ENCODE measurements around the gene FLOT2.
"Not testable (repeated sequence)": the region's sequence is repeated elsewhere in the genome, so short reads cannot be mapped to it uniquely, and the experiment has no call there.

Gene FLOT2

GRCh38 chr17:28839221-28839620 lies 58.3 kb downstream of the FLOT2 start:
- DNase-seq: no peak

DNA sequence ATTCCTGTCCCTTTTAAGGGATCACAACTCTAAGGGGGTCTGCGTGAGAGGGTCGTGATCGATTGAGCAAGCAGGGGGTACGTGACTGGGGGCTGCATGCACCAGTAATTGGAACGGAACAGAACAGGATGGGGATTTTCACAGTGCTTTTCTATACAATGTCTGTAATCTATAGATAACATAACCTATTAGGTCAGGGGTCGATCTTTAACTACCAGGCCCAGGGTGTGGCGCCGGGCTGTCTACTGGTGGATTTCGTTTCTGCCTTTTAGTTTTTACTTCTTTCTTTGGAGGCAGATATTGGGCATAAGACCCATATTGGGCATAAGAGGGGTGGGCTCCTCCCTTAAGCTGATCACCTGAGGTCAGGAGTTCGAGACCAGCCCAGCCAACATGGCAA lies 61.0 kb downstream of the FLOT2 start:
- DNase-seq: not testable (repeated sequence)

- no peak for DNase-seq
These were observed 63.1 kb downstream of the FLOT2 start for GRCh38 chr17:28834420-28834819.

Measured in NCI-H2171 (cell line).